RWPE2 (cell line): ENCODE measurements around the gene BMPER.

Source experiments
- ATAC-seq: fragments of 200-7000 bp; cut with Tn5 transposase; 3 replicates; pipeline ENCODE4 v1.9.1; 2021; ENCODE audit warnings: low read depth
- DNase-seq: peaks from one replicate; pipeline ENCODE4 v3.0.0-alpha.2; 2020; ENCODE audit warnings: low spot score
- H3K27ac ChIP-seq: fragments of 450-650 bp; 2 replicates; pipeline ENCODE4 v1.5.1; 2017; ENCODE audit warnings: mild to moderate bottlenecking; ENCODE audit not compliant: poor library complexity, severe bottlenecking
- H3K27me3 ChIP-seq: fragments of 250-450 bp; sonication (Bioruptor Pico); 2 replicates; pipeline ENCODE4 v1.5.1; 2021; ENCODE audit warnings: mild to moderate bottlenecking, moderate library complexity; ENCODE audit not compliant: insufficient read depth, poor library complexity, severe bottlenecking
- H3K36me3 ChIP-seq: fragments of 250-450 bp; sonication (Bioruptor Pico); 2 replicates; pipeline ENCODE4 v1.5.1; 2020; ENCODE audit warnings: low read depth, mild to moderate bottlenecking, moderate library complexity
- H3K4me1 ChIP-seq: fragments of 250-450 bp; sonication (Bioruptor Pico); 2 replicates; pipeline ENCODE4 v1.5.1; 2021; ENCODE audit warnings: mild to moderate bottlenecking, moderate library complexity; ENCODE audit not compliant: insufficient read depth, poor library complexity, severe bottlenecking
- H3K4me3 ChIP-seq: fragments of 250-450 bp; sonication (Bioruptor Pico); 2 replicates; pipeline ENCODE4 v1.5.1; 2021; ENCODE audit warnings: mild to moderate bottlenecking, moderate library complexity; ENCODE audit not compliant: severe bottlenecking
- H3K9me3 ChIP-seq: fragments of 250-450 bp; sonication (Bioruptor Pico); 2 replicates; pipeline ENCODE4 v1.5.1; 2021; ENCODE audit warnings: mild to moderate bottlenecking, moderate library complexity; ENCODE audit not compliant: severe bottlenecking
- TF ChIP-seq, protein P1 (sequence below): fragments of 450-650 bp; IDR thresholded peaks from one replicate; pipeline ENCODE4 v1.5.1; 2017; ENCODE audit warnings: mild to moderate bottlenecking, moderate library complexity; ENCODE audit not compliant: poor library complexity, severe bottlenecking

The BMPER gene

DNA sequence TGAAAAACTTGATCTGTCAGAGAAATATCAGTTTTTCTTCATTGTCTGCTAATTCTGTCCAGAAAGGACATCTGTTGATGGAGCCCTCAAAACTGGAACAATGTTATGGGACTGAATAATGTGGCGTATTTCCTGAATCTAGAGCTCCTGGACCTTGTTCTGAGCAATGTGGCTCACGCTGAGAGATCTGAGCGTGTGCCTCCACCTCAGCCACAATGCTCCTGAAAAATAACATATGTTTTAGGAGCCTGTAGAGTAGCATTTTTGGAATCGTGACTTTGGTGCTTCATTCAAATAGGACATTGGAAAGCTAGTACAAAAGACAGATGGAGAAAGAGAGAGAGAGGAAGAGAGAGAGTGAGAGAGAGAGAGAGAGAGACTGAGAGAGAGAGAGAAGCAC lies 110.3 kb downstream of the BMPER start:
- Histone ChIP-seq H3K36me3 (no peaks in the 10 kb centered on the region), H3K4me1 (no peaks in the 10 kb centered on the region), H3K27me3 (no peaks in the 10 kb centered on the region), H3K27ac (no peak overlapping the region), H3K4me3 (no peak overlapping the region), H3K9me3 (no peaks in the 10 kb centered on the region)
- ATAC-seq, result no peak
- TF ChIP-seq, protein P1, sequence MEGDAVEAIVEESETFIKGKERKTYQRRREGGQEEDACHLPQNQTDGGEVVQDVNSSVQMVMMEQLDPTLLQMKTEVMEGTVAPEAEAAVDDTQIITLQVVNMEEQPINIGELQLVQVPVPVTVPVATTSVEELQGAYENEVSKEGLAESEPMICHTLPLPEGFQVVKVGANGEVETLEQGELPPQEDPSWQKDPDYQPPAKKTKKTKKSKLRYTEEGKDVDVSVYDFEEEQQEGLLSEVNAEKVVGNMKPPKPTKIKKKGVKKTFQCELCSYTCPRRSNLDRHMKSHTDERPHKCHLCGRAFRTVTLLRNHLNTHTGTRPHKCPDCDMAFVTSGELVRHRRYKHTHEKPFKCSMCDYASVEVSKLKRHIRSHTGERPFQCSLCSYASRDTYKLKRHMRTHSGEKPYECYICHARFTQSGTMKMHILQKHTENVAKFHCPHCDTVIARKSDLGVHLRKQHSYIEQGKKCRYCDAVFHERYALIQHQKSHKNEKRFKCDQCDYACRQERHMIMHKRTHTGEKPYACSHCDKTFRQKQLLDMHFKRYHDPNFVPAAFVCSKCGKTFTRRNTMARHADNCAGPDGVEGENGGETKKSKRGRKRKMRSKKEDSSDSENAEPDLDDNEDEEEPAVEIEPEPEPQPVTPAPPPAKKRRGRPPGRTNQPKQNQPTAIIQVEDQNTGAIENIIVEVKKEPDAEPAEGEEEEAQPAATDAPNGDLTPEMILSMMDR, result no peak
- no peak for DNase-seq

DNA sequence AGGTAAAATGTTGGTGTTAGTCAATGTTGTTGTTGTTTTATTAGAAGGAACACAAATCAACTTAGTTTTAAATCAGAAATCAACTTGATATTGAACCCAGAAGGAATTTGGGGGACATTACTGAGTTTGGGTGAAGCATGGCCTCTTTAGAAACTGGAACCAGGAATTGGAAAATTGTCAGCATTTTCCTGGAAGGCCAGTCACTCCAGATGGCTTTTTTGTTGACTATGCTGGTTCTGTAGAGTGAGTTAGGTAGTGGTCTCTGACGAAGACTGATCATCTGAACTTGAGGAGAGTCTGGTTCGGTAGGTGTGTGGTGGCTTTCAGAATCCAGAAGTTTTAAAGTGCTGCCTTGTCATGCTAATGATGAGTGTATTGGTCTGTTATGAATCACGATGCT lies 111.5 kb downstream of the BMPER start:
- ATAC-seq (no peak), DNase-seq (no peak)
- Histone ChIP-seq H3K9me3 (no peaks in the 10 kb centered on the region), H3K27ac (no peak overlapping the region), H3K27me3 (no peaks in the 10 kb centered on the region), H3K36me3 (no peaks in the 10 kb centered on the region), H3K4me3 (no peak overlapping the region), H3K4me1 (no peaks in the 10 kb centered on the region)
- TF ChIP-seq, protein P1, result no peak

- Histone ChIP-seq H3K9me3 (no peaks in the 10 kb centered on the region), H3K27me3 (no peaks in the 10 kb centered on the region), H3K36me3 (no peaks in the 10 kb centered on the region), H3K4me3 (no peak overlapping the region), H3K4me1 (no peaks in the 10 kb centered on the region), H3K27ac (no peak overlapping the region)
- no peak for DNase-seq
- TF ChIP-seq, protein P1, result no peak
- ATAC-seq, result no peak
These were observed 114.0 kb downstream of the BMPER start for GRCh38 chr7:34019301-34019790.

DNA sequence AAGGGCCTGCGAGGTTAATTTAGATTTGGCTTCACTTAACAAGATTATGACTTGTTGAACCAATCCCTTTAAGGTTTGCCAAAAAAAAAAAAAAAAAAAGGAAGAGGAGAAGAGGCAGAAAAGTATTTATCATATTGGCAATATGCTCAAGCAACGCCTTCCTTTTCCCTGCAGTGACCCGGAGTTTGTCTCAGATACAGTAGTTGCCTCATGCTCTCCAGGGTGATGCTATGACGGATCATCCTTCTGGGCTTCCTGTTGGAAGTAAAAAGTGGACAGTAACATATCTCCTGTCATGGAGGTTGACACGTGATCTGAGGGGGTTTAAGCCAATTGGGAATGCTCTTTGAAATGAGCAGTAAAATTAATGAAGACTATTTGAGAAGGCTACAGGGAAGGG lies 117.3 kb downstream of the BMPER start:
- H3K36me3 ChIP-seq, result no peaks in the 10 kb centered on the region
- H3K9me3 ChIP-seq, result no peaks in the 10 kb centered on the region
- no peak overlapping the region for H3K27ac ChIP-seq
- no peaks in the 10 kb centered on the region for H3K4me1 ChIP-seq
- DNase-seq (no peak), ATAC-seq (no peak)
- no peak overlapping the region for H3K4me3 ChIP-seq
- no peaks in the 10 kb centered on the region for H3K27me3 ChIP-seq
- TF ChIP-seq, protein P1, result no peak

DNA sequence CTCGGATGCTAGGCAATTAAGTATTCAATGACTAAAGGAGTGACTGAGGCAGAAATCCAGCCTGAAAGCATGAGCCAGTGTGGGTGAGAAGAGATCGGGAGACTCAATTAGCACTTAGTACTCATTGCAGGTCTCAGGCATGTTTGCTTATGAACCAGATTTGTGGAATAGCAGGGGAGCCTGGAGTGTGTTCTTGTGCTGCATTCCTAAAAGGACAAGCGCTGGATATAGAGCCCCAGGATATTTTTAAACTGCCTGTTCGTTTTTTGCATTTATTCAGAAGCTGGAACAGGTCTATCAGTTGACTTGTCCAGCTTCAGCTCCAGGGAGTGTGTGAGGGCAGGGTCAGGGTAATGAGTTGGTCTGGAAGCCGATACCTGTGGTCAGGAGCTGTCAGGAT lies 120.3 kb downstream of the BMPER start:
- H3K9me3 ChIP-seq, result no peaks in the 10 kb centered on the region
- no peaks in the 10 kb centered on the region for H3K27me3 ChIP-seq
- H3K36me3 ChIP-seq, result no peaks in the 10 kb centered on the region
- no peak overlapping the region for H3K4me3 ChIP-seq
- H3K4me1 ChIP-seq, result no peaks in the 10 kb centered on the region
- TF ChIP-seq, protein P1, result no peak
- no peak for ATAC-seq
- DNase-seq, result no peak
- H3K27ac ChIP-seq, result no peak overlapping the region
